ACHN (cell line): ENCODE results near the gene CYB561D2.

Source experiments
- DNase-seq: peaks from one replicate; pipeline ENCODE4 v3.0.0-alpha.2; 2015
- in situ Hi-C: cut with HindIII; loops from 2 replicates; pipeline ENCODE4 v1.10.0; 2017; ENCODE audit warnings: low sequenced_read_pairs, low pct_ligation_motif_present, low pct_unique_long_range_greater_than_20kb

Gene CYB561D2

GRCh38 chr3:50339485-50340146 is 11.0 kb upstream of the CYB561D2 start:
- in situ Hi-C loops: no loop called here
- DNase-seq: no peak

GRCh38 chr3:50340147-50340447 is 10.6 kb upstream of the CYB561D2 start:
- in situ Hi-C loops: no loop called here

GRCh38 chr3:50340448-50341329 is 10.0 kb upstream of the CYB561D2 start, which contains the start of gene RASSF1:
TSS of gene RASSF1 (minus strand) at chr3:50340836. CDS start at chr3:50340805, 31 bp downstream.
- no peak for DNase-seq
- in situ Hi-C loops: no loop called here

More at GRCh38 chr3:50340147-50340447, 10.6 kb upstream of the CYB561D2 start:
- no peak for DNase-seq

GRCh38 chr3:50341537-50341936 is 9.1 kb upstream of the CYB561D2 start:
- no peak for DNase-seq
- in situ Hi-C loops: no loop called here

GRCh38 chr3:50341996-50342650 is 8.5 kb upstream of the CYB561D2 start:
- DNase-seq: no peak
- in situ Hi-C loops: no loop called here

- no peak for DNase-seq
- in situ Hi-C loops: no loop called here
These were observed 7.6 kb upstream of the CYB561D2 start for GRCh38 chr3:50342813-50343633.

- no peak for DNase-seq
- in situ Hi-C loops: no loop called here
These were observed 5.7 kb upstream of the CYB561D2 start for GRCh38 chr3:50345008-50345407.

GRCh38 chr3:50345586-50346234 is 5.0 kb upstream of the CYB561D2 start, which contains the start of gene ZMYND10:
TSS of gene ZMYND10 (minus strand) at chr3:50345732. CDS start at chr3:50345579, 153 bp downstream.
- in situ Hi-C loops: no loop called here
- peak; percentile 61 for DNase-seq

- peak; percentile 64 for DNase-seq
These were observed 3.4 kb upstream of the CYB561D2 start for GRCh38 chr3:50347187-50347813.

GRCh38 chr3:50350213-50350526 is 492 bp upstream of the CYB561D2 start:
- DNase-seq: no peak
- in situ Hi-C loops: no loop called here

More at GRCh38 chr3:50347187-50347813, 3.4 kb upstream of the CYB561D2 start:
- in situ Hi-C loops: no loop called here

GRCh38 chr3:50351323-50351697 is 648 bp downstream of the CYB561D2 start:
- in situ Hi-C loops: no loop called here

GRCh38 chr3:50352781-50353180 is 2.1 kb downstream of the CYB561D2 start:
- in situ Hi-C loops: no loop called here
- peak; percentile 41 for DNase-seq

More at GRCh38 chr3:50351323-50351697, 648 bp downstream of the CYB561D2 start:
- DNase-seq: no peak

GRCh38 chr3:50353245-50354004 is 2.8 kb downstream of the CYB561D2 start:
- in situ Hi-C loops: no loop called here
- no peak for DNase-seq

- in situ Hi-C loops: no loop called here
- no peak for DNase-seq
These were observed 3.6 kb downstream of the CYB561D2 start for GRCh38 chr3:50354186-50354764.

GRCh38 chr3:50354850-50355249 is 4.2 kb downstream of the CYB561D2 start:
- DNase-seq: no peak
- in situ Hi-C loops: no loop called here

- in situ Hi-C loops: no loop called here
- DNase-seq: no peak
These were observed 5.3 kb downstream of the CYB561D2 start for GRCh38 chr3:50355829-50356552.
